HEK293 (cell line): Measurements from ENCODE around the gene ARFRP1.
"Not testable (repeated sequence)": the region's sequence is repeated elsewhere in the genome, so short reads cannot be mapped to it uniquely, and the experiment has no call there.

Experiments used
- CTCF ChIA-PET: fragments of 350-600 bp; formaldehyde crosslinking; extraction: SDS; loops from one replicate; lab custom pipeline; 2021; ENCODE audit warnings: antibody characterized with exemption; lab: Yijun Ruan, JAX
- POLR2A ChIA-PET: fragments of 300-600 bp; formaldehyde crosslinking; extraction: SDS; loops from one replicate; lab custom pipeline; 2020; ENCODE audit warnings: antibody characterized with exemption, inconsistent platforms; lab: Yijun Ruan, JAX
- H3K27ac ChIP-seq: fragments of 200-500 bp; sonication (Bioruptor generic); 2 replicates; pipeline ENCODE4 v1.5.1; 2014; ENCODE audit warnings: low read depth, low read length, control low read depth, inconsistent platforms; ENCODE audit errors: extremely low read depth
- H3K36me3 ChIP-seq, 2 experiments: fragments of 200-500 bp in 1 of 2; sonication (Bioruptor generic) in 1 of 2; 1 replicate in 1 of 2; 2 replicates in 1 of 2; pipeline ENCODE4 v1.5.1; 2014 to 2017; ENCODE audit warnings: inconsistent platforms in 2 of 2, low read length in 2 of 2; ENCODE audit not compliant: control insufficient read depth in 2 of 2, insufficient read depth in 1 of 2
- H3K4me1 ChIP-seq: fragments of 200-500 bp; sonication (Bioruptor generic); 2 replicates; pipeline ENCODE4 v1.5.1; 2014; ENCODE audit warnings: mild to moderate bottlenecking, low read length, inconsistent platforms; ENCODE audit not compliant: control insufficient read depth, insufficient read depth
- H3K4me3 ChIP-seq: 2 replicates; pipeline ENCODE4 v1.5.1; 2011; ENCODE audit warnings: low read depth, mild to moderate bottlenecking, control low read depth, low read length, moderate library complexity
- H3K9me3 ChIP-seq: fragments of 200-500 bp; sonication (Bioruptor generic); 2 replicates; pipeline ENCODE4 v1.5.1; 2014; ENCODE audit warnings: low read depth, low read length, inconsistent platforms; ENCODE audit not compliant: control insufficient read depth, insufficient read depth
- GLIS1 ChIP-seq: fragments of 450-650 bp; formaldehyde crosslinking; IDR thresholded peaks from 2 replicates; pipeline ENCODE4 v1.5.1; 2016; ENCODE audit warnings: missing biosample characterization, missing genetic modification characterization
- GLIS2 ChIP-seq: fragments of 450-650 bp; formaldehyde crosslinking; IDR thresholded peaks from 2 replicates; pipeline ENCODE4 v1.5.1; 2016; ENCODE audit warnings: missing biosample characterization, missing genetic modification characterization
- HIC1 ChIP-seq: fragments of 450-650 bp; formaldehyde crosslinking; IDR thresholded peaks from 2 replicates; pipeline ENCODE4 v1.5.1; 2016; ENCODE audit warnings: missing biosample characterization, missing genetic modification characterization
- KLF1 ChIP-seq: fragments of 450-650 bp; formaldehyde crosslinking; IDR thresholded peaks from 2 replicates; pipeline ENCODE4 v1.5.1; 2016; ENCODE audit warnings: missing biosample characterization, missing genetic modification characterization
- KLF17 ChIP-seq: fragments of 450-650 bp; formaldehyde crosslinking; IDR thresholded peaks from 2 replicates; pipeline ENCODE4 v1.5.1; 2016; ENCODE audit warnings: missing biosample characterization, missing genetic modification characterization
- KLF7 ChIP-seq: fragments of 450-650 bp; formaldehyde crosslinking; IDR thresholded peaks from 2 replicates; pipeline ENCODE4 v1.5.1; 2016; ENCODE audit warnings: missing biosample characterization, missing genetic modification characterization, borderline replicate concordance
- KLF9 ChIP-seq: fragments of 450-650 bp; formaldehyde crosslinking; IDR thresholded peaks from 2 replicates; pipeline ENCODE4 v1.5.1; 2016; ENCODE audit warnings: missing biosample characterization, missing genetic modification characterization, low read depth
- PATZ1 ChIP-seq: fragments of 450-650 bp; formaldehyde crosslinking; IDR thresholded peaks from 2 replicates; pipeline ENCODE4 v1.5.1; 2016; ENCODE audit warnings: missing biosample characterization, missing genetic modification characterization
- REST ChIP-seq: fragments of 450-650 bp; formaldehyde crosslinking; IDR thresholded peaks from 2 replicates; pipeline ENCODE4 v1.5.1; 2016; ENCODE audit warnings: missing biosample characterization, missing genetic modification characterization
- SP2 ChIP-seq: fragments of 450-650 bp; formaldehyde crosslinking; IDR thresholded peaks from 2 replicates; pipeline ENCODE4 v1.5.1; 2016; ENCODE audit warnings: missing biosample characterization, missing genetic modification characterization
- SP7 ChIP-seq: fragments of 450-650 bp; formaldehyde crosslinking; IDR thresholded peaks from 2 replicates; pipeline ENCODE4 v1.5.1; 2016; ENCODE audit warnings: missing biosample characterization, missing genetic modification characterization
- ZBTB10 ChIP-seq: fragments of 450-650 bp; formaldehyde crosslinking; IDR thresholded peaks from 2 replicates; pipeline ENCODE4 v1.5.1; 2016; ENCODE audit warnings: missing biosample characterization, missing genetic modification characterization
- ZBTB48 ChIP-seq: fragments of 450-650 bp; formaldehyde crosslinking; IDR thresholded peaks from 2 replicates; pipeline ENCODE4 v1.5.1; 2016; ENCODE audit warnings: missing biosample characterization, missing genetic modification characterization
- ZFP69B ChIP-seq: fragments of 450-650 bp; formaldehyde crosslinking; IDR thresholded peaks from 2 replicates; pipeline ENCODE4 v1.5.1; 2016; ENCODE audit warnings: missing biosample characterization, missing genetic modification characterization
- ZNF112 ChIP-seq: fragments of 450-650 bp; formaldehyde crosslinking; IDR thresholded peaks from 2 replicates; pipeline ENCODE4 v1.5.0; 2017; ENCODE audit warnings: missing biosample characterization, missing genetic modification characterization
- ZNF341 ChIP-seq: fragments of 450-650 bp; formaldehyde crosslinking; IDR thresholded peaks from 2 replicates; pipeline ENCODE4; 2016; ENCODE audit warnings: low read depth, missing biosample characterization, missing genetic modification characterization
- ZNF621 ChIP-seq: fragments of 450-650 bp; formaldehyde crosslinking; IDR thresholded peaks from 2 replicates; pipeline ENCODE4 v1.5.1; 2017; ENCODE audit warnings: missing biosample characterization, missing genetic modification characterization
- ZNF792 ChIP-seq: fragments of 450-650 bp; formaldehyde crosslinking; IDR thresholded peaks from 2 replicates; pipeline ENCODE4 v1.5.1; 2016; ENCODE audit warnings: missing biosample characterization, missing genetic modification characterization

Gene ARFRP1

GRCh38 chr20:63651942-63652191 is 55.9 kb downstream of the ARFRP1 start:
- Histone ChIP-seq H3K27ac (no peak overlapping the region), H3K36me3 (no peaks in the 10 kb centered on the region), H3K4me1 (no peaks in the 10 kb centered on the region; the same call in 1 of the 2 replicates), H3K9me3 (no peaks in the 10 kb centered on the region), H3K4me3 (0 out of 2 replicates have a peak overlapping the region, but pooled peaks have one; percentile 2)
- POLR2A ChIA-PET = interaction anchor here (0.6 to 0.9 kb wide), 4 partner anchors 10 to 213 kb away, joined by 3 to 4 read pairs (median 4); partner anchors contain the start of genes GMEB2 and TPD52L2
- CTCF ChIA-PET = interaction anchor here (0.7 to 1.3 kb wide), 2 partner anchors 10 to 428 kb away, joined by 3 read pairs; no protein-coding TSS in a partner anchor
- no peak for TF ChIP-seq SP2 (tag by site-specific recombination)
- TF ChIP-seq GLIS2 (tag by site-specific recombination) = peak; percentile 48
- TF ChIP-seq PATZ1 (tag by site-specific recombination) = peak; percentile 76
- TF ChIP-seq KLF1 (tag by site-specific recombination) = peak; percentile 62
- TF ChIP-seq ZBTB10 (tag by site-specific recombination) = peak; percentile 65
- peak; percentile 40; the same call in 1 of the 2 replicates for TF ChIP-seq REST (tag by site-specific recombination)
- no peak for TF ChIP-seq ZNF112 (tag by site-specific recombination)
- no peak for TF ChIP-seq ZFP69B
- TF ChIP-seq SP7 (tag by site-specific recombination) = peak; percentile 24; the same call in 1 of the 2 replicates
- TF ChIP-seq ZBTB48 (tag by site-specific recombination) = 0 out of 2 replicates have a peak, but pooled peaks have one; percentile 42
- TF ChIP-seq HIC1 (tag by site-specific recombination) = peak; percentile 18; the same call in 1 of the 2 replicates
- peak; percentile 33; the same call in 1 of the 2 replicates for TF ChIP-seq ZNF341 (tag by site-specific recombination)
- no peak for TF ChIP-seq ZNF621 (tag by site-specific recombination)
- TF ChIP-seq ZNF792 (tag by site-specific recombination) = no peak
- no peak for TF ChIP-seq KLF7
- TF ChIP-seq KLF9 (tag by site-specific recombination) = peak; percentile 55; the same call in 1 of the 2 replicates
- TF ChIP-seq GLIS1 (tag by site-specific recombination) = no peak
- peak; percentile 85; the same call in 1 of the 2 replicates for TF ChIP-seq KLF17 (tag by site-specific recombination)

GRCh38 chr20:63650486-63650885 is 57.3 kb downstream of the ARFRP1 start:
- CTCF ChIA-PET = interaction anchor here (1.1 kb wide), 1 partner anchor 31 kb away, joined by 3 read pairs; no protein-coding TSS in a partner anchor
- POLR2A ChIA-PET = interaction anchor here (0.7 to 1.4 kb wide), 2 partner anchors 23 to 96 kb away, joined by 4 to 5 read pairs; partner anchors contain the start of gene GMEB2
- H3K4me3 ChIP-seq, H3K4me1 ChIP-seq, H3K27ac ChIP-seq, H3K9me3 ChIP-seq, H3K36me3 ChIP-seq: not testable (repeated sequence)
